Stimulated activated CD4-positive, alpha-beta T cell treated with anti-CD3 and anti-CD28 coated beads, Interleukin-12 subunit alpha, Interleukin-12 subunit beta, amount 100 ng/mL, for 4 hours (primary cell): ENCODE data around the gene PLEKHG4B.
"Not testable (repeated sequence)": the region's sequence is repeated elsewhere in the genome, so short reads cannot be mapped to it uniquely, and the experiment has no call there.

Experiments
- DNase-seq: peaks from one replicate; pipeline ENCODE4 v3.0.0-alpha.2; 2020

Gene PLEKHG4B

GRCh38 chr5:190366-191035 lies 98.5 kb downstream of the PLEKHG4B start:
- no peak for DNase-seq

DNA sequence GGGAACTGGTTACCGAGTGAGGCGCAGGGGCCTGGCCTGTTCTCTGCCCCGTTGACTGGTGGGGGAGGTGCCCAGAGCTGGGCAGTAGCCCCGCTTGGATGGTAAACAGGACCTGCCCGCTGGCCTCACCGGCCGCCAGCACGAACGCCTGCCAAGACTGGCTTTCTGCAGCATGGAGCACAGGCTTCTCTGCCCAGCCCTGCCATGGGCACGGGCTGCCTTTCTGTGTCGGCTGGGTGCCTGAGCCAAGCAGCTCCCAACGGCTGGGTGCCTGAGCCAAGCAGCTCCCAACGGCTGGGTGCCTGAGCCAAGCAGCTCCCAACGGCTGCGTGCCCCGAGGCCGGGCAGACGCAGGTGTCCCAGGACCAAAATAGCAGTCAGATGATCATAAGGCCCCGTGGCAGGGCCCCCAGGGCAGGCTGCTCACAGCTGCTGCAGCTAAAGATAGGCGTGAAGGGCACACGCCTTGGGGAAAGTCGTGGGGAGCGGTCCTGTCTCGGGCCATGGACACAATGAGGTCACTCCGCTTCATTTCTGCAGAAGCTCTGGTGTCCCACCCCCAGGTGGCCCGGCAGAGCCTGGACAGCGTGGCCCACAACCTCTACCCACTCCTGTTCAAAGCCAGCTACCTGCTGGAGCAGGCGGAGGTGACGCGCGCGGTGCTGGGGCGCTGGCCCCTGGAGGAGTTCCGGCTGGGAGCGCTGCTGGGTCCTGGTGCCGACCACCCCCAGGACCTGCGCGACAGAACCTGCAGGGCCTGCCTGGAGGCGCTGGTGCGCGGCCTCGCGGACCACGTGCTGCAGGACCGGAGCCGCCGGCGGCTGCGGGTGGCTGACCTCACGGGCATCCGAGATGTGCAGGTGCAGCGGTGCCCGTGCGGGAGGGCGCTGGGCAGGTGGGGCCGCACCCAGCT lies 99.3 kb downstream of the PLEKHG4B start, which contains the start of gene LRRC14B:
Gene LRRC14B, plus strand, starts transcription at position 460 of the 913 bp plus-strand sequence. Its CDS starts 44 bp downstream, at position 504.
- DNase-seq = peak; percentile 19

DNA sequence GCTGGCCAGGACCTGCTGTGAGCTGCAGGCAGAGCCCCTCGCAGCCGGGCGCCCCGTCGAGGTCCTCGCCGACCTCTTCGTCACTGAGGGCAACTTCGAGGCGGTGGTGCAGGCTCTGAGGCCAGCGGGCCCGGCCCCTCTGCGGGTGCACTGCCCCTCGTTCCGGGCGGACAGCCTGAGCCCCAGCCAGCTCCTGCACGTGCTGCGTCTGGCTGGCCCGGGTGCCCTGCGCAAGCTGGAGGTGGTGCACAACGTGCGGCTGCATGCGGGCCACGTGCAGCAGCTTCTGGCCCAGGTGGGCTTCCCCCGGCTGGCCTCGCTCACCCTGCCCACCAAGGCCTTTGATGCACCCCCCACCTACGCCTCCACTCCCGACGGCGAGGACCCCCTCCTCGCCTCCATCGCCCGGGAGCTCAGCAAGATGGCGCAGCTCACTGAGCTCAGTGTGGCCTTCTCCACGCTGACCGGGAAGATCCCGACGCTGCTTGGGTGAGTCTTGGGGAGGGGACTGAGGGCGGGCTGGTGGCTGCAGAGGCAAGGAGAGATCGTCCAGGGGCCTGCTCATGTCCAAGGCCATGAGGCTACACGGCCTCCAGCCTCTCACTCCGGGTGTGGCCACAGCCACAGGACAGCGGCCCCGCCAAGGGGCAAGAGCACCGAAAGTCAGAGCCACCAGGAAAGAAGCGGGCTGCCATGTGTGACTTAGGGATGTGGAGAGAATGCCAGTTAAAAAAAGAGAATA lies 100.2 kb downstream of the PLEKHG4B start:
- DNase-seq = no peak

- no peak for DNase-seq
These were observed 100.7 kb downstream of the PLEKHG4B start for GRCh38 chr5:192691-192969.

DNA sequence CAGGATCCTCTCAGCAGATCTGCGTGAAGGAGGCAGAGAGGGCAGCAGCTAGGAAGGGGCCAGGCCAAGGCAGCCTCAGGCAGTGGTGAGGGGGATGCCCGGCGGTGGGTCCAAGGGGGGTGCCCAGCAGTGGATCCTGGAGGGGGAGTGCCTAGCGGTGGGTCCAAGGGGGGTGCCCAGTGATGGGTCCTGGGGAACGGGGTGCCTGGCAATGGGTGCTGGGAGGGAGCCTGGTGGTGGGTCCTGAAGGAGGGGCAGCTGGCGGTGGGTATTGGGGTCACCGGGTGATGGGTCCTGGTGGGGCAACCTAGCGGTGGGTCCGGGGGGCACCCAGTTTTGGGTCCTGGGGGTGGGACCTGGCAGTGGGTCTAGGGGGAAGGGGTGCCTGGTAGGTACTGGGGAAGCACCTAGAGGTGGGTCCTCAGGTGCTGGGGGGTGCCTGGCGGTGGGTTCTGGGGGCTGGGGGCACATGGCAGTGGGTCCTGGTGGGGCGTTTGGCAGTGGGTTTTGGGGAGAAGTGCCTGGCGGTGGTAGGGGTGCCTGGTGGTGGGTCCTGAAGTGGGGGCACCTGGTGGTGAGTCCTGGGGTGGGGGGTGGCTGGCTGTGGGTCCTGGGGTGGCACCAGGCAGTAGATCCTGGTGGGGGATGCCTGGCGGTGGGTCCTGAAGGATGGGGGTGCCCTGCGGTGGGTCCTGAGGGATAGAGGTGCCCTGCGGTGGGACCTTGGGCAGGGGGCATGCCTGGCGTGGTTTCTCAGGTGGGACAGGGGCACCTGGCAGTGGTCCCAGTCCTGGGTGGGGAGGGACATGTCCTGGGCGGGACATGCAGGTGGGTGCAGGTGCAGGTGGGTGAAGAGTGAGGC lies 101.2 kb downstream of the PLEKHG4B start:
- DNase-seq = no peak

GRCh38 chr5:194102-194501 lies 102.1 kb downstream of the PLEKHG4B start:
- DNase-seq = no peak

GRCh38 chr5:194603-195209 lies 102.7 kb downstream of the PLEKHG4B start:
- DNase-seq = no peak

DNA sequence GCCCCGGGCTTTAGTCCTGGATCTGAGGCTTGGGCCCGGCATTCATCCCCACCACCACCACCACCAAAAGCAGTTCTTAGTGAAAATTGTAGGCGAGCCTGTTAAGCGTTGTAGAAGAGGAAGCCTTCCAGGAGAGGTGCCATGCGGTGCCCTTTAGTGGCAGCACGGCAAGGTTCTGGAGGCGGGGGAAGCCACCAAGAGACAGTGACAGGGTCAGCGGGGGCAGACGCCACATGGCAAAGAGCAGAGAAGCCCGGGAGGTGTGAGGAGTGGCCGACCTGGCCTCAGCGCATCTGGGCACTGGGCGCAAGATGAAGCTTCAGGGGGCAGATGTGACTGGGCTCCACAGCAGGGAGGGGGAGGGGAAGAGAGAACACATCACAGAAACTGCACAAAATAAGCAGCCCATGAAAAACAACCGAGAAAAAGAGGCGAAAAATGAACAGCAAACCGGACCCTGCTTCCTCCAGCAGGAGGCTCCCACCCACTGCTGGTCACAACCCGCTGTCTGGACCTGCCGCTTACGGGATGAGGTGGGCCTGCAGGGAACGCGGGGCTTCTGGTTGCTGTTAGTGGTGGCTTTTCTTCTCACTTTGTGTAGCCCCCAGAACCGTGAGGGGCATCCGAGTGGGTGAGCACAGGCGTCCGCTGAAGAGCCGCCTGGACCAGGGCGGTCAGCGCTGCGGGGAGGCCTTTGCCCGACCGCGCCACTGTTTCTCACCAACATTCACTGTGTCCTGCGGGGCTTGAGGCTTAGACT lies 103.6 kb downstream of the PLEKHG4B start:
- no peak for DNase-seq

- DNase-seq = no peak
These were observed 104.4 kb downstream of the PLEKHG4B start for GRCh38 chr5:196350-196749.

GRCh38 chr5:197031-197430 lies 105.1 kb downstream of the PLEKHG4B start:
- not testable (repeated sequence) for DNase-seq

- DNase-seq = no peak
These were observed 106.0 kb downstream of the PLEKHG4B start for GRCh38 chr5:197892-198489.

DNA sequence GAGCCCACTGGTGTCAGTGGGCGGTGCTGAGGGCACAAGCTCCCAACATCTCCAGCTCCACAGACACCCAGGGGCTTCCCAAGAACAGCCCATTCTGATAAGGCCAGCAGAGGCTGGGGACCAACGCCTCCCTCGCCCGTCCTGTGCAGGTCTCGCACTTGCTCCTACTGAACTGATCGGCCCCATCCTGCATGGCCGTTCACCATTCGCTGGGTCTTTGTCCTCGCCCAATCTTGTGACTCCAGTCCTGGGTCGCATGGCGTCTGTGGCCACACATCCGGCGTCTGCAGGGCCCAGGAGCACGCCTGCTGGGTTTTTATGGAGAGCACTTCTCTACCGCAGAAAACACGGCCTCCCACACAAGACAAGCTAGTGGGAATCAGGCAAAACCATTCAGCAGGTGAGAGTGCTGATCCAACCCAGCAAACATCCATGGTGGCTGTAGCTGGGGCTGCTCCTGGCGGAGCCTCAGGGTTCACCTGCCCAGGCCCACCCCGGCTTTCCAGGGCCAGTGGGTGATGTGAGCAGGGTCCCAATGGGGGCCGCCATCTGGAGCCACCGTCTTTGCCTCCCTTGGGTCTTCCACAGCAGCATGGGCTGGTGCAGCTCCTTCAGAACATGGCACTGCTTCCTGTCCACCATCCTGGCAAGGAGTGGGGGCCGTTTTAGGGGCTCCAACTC lies 106.7 kb downstream of the PLEKHG4B start:
- DNase-seq = no peak

DNA sequence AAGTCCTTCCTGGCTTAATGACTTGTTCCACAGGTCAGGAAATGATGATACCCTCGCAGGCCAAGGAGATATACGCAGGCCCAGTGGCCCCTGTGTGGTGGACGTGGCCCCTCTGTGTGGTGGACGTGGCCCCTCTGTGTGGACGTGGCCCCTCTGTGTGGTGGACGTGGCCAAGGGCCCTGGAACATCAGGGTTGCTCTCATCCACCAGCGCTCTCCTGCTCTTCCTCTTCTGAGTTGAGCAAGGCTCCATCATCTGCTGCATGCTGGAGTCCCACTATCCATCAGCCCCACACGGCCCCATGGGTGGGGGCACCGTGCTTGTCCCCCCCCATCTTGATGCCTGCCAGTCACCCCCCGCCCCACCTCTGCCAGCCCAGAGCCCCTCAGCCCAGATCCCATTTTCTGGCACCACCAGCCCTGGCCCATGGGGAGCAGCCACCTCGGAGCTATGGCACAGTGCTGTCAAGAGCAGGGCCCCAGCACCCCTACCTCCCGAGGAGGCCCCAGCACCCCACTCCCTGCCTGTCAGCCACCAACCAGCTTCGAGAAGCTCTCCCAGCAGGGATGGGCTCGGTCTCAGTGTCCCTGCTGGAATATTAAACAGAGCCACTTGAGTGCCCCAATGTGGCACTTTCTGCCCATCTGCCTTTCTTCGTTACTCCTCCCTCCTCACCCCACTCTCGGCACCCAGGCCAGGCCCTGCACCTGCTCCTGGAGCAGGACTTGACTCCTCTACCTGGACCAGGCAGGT lies 107.4 kb downstream of the PLEKHG4B start:
- no peak for DNase-seq

- DNase-seq = no peak
These were observed 108.1 kb downstream of the PLEKHG4B start for GRCh38 chr5:199950-200645.

- DNase-seq = no peak
These were observed 109.0 kb downstream of the PLEKHG4B start for GRCh38 chr5:200985-201384.

- no peak for DNase-seq
These were observed 109.7 kb downstream of the PLEKHG4B start for GRCh38 chr5:201672-202071.

DNA sequence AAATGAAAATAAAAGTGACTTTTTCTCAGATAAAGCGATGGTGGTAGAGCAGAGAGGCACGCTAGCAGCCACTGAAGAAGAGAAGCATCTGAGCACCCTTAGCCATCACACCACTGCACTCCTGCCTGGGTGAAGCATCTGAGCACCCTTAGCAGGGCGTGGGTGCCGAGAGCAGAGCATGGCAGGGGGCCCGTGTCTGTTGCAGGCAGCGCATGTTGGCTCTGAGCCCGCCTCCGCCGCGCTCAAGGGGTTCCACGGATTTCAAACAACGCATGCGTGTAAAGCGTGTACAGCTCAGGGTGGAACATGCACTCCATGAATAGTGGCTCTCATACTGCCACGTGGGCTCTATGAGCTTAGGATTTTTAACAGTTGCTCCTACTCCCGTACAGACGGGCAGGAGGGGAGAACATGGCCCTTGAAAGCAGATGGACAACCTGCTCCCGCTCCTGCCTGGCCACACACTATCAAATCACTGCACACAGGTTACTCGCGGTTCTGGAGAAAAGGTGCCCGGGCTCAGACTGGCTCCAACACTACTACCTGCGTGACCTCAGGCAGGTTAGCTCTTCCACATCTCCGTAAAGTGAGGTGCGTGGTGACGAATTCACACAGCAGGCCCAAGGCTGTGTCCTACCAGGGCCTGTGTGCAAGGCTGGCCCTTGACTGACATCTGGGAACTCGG lies 111.4 kb downstream of the PLEKHG4B start:
- no peak for DNase-seq

DNA sequence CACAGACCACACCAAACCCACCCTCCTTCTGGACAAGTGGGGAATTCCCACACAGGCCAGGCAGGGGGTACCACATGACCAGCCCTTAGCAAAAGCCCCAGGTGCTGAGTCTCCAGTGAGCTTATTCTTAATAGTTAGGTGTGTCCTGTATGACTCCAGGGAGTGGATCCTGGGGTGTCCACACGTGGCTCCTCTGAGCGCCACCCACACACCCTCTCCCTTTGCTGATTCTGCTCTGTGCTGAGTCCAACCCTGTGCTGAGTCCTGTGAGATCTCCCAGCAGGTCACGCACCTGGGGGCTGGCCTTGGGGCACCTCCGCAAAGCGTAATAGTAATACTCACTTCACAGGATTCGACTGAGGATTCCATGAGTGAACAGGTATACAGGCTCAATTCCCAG lies 112.0 kb downstream of the PLEKHG4B start:
- no peak for DNase-seq
